ENCODE measurements around the gene CCSER1.

DNA sequence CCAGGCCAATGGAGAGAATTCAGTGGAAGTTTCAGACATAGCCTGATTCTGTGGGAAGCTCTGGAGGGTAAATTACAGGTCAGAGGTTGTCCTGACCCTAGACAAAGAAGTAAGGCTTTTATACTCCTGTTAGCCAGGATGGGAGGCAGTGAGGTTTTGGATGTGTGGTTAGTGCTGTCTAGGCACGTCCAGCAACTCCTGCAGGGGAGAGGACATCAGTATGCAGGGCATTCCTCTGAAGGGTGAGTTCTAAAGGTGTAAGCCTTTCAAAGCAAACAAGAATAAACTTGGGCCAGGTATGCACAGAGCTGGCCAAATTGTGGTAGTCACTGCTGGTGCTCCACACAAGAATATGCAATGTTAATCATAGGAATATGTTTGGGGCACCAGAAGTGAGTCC, 562.5 kb downstream of the CCSER1 start:
- TF ChIP-seq, protein P1, sequence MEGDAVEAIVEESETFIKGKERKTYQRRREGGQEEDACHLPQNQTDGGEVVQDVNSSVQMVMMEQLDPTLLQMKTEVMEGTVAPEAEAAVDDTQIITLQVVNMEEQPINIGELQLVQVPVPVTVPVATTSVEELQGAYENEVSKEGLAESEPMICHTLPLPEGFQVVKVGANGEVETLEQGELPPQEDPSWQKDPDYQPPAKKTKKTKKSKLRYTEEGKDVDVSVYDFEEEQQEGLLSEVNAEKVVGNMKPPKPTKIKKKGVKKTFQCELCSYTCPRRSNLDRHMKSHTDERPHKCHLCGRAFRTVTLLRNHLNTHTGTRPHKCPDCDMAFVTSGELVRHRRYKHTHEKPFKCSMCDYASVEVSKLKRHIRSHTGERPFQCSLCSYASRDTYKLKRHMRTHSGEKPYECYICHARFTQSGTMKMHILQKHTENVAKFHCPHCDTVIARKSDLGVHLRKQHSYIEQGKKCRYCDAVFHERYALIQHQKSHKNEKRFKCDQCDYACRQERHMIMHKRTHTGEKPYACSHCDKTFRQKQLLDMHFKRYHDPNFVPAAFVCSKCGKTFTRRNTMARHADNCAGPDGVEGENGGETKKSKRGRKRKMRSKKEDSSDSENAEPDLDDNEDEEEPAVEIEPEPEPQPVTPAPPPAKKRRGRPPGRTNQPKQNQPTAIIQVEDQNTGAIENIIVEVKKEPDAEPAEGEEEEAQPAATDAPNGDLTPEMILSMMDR (conservative IDR thresholded peaks at IDR 0.05; ENCODE audit: low read length) = no peak
- no peak for TF ChIP-seq EZH2phosphoT487 (IDR thresholded peaks at IDR 0.05; ENCODE audit: borderline replicate concordance)

All from Loucy (cell line).